ENCODE results near the gene NUBP2.

The NUBP2 gene

DNA sequence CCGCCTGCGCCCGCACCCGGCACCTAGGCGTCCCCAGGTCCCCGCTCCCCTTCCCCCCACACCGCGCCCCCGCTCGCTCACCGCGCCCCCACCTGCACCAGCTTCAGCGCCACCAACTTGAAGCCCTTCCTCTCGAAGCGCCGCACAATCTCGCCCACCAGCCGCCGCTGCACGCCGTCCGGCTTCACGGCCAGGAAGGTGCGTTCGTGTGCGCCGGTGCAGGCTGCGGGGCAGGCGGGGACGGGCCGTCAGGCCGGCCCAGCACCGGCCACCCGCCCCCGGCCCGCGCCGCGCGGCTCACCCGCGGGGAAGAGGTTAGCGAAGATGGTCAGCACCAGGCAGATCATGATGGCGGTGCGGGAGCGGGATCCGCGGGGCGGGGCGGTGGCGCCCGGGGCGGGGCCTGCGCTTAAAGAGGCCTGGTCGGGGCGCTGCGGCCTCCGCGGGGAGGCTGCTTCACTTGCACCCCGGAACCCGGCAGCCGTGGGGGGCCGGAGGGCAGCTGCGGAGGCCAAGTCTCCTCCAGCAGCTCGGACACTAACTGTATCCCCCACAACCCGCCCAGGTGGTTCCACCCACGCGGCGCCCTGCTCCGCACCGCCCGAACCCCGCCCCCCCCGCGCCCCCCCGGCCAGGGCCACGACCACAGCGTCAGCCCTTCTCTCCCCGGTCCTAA, 11.4 kb upstream of the NUBP2 start, which contains the start of gene NME3 (continued):
- no peak for TF ChIP-seq ZNF266 (tag by site-specific recombination; IDR thresholded peaks at IDR 0.05; ENCODE audit: low read depth)
- no peak for TF ChIP-seq ZNF202 (tag by site-specific recombination; IDR thresholded peaks at IDR 0.05; ENCODE audit: borderline replicate concordance)
- TF ChIP-seq KLF8 (tag by site-specific recombination; IDR thresholded peaks at IDR 0.05), result peak; percentile 87
- TF ChIP-seq ZNF140 (tag by site-specific recombination; IDR thresholded peaks at IDR 0.05), result no peak
- TF ChIP-seq, protein P1, sequence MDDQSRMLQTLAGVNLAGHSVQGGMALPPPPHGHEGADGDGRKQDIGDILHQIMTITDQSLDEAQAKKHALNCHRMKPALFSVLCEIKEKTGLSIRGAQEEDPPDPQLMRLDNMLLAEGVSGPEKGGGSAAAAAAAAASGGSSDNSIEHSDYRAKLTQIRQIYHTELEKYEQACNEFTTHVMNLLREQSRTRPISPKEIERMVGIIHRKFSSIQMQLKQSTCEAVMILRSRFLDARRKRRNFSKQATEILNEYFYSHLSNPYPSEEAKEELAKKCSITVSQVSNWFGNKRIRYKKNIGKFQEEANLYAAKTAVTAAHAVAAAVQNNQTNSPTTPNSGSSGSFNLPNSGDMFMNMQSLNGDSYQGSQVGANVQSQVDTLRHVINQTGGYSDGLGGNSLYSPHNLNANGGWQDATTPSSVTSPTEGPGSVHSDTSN (CRISPR knock-in tag; IDR thresholded peaks at IDR 0.05), result no peak
- TF ChIP-seq, protein P2, sequence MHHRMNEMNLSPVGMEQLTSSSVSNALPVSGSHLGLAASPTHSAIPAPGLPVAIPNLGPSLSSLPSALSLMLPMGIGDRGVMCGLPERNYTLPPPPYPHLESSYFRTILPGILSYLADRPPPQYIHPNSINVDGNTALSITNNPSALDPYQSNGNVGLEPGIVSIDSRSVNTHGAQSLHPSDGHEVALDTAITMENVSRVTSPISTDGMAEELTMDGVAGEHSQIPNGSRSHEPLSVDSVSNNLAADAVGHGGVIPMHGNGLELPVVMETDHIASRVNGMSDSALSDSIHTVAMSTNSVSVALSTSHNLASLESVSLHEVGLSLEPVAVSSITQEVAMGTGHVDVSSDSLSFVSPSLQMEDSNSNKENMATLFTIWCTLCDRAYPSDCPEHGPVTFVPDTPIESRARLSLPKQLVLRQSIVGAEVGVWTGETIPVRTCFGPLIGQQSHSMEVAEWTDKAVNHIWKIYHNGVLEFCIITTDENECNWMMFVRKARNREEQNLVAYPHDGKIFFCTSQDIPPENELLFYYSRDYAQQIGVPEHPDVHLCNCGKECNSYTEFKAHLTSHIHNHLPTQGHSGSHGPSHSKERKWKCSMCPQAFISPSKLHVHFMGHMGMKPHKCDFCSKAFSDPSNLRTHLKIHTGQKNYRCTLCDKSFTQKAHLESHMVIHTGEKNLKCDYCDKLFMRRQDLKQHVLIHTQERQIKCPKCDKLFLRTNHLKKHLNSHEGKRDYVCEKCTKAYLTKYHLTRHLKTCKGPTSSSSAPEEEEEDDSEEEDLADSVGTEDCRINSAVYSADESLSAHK (tag by site-specific recombination; IDR thresholded peaks at IDR 0.05), result no peak
- TF ChIP-seq, protein P3, sequence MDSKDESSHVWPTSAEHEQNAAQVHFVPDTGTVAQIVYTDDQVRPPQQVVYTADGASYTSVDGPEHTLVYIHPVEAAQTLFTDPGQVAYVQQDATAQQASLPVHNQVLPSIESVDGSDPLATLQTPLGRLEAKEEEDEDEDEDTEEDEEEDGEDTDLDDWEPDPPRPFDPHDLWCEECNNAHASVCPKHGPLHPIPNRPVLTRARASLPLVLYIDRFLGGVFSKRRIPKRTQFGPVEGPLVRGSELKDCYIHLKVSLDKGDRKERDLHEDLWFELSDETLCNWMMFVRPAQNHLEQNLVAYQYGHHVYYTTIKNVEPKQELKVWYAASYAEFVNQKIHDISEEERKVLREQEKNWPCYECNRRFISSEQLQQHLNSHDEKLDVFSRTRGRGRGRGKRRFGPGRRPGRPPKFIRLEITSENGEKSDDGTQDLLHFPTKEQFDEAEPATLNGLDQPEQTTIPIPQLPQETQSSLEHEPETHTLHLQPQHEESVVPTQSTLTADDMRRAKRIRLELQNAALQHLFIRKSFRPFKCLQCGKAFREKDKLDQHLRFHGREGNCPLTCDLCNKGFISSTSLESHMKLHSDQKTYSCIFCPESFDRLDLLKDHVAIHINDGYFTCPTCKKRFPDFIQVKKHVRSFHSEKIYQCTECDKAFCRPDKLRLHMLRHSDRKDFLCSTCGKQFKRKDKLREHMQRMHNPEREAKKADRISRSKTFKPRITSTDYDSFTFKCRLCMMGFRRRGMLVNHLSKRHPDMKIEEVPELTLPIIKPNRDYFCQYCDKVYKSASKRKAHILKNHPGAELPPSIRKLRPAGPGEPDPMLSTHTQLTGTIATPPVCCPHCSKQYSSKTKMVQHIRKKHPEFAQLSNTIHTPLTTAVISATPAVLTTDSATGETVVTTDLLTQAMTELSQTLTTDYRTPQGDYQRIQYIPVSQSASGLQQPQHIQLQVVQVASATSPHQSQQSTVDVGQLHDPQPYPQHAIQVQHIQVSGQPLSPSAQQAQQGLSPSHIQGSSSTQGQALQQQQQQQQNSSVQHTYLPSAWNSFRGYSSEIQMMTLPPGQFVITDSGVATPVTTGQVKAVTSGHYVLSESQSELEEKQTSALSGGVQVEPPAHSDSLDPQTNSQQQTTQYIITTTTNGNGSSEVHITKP (tag by site-specific recombination; IDR thresholded peaks at IDR 0.05), result peak; percentile 87
- TF ChIP-seq, protein P4, sequence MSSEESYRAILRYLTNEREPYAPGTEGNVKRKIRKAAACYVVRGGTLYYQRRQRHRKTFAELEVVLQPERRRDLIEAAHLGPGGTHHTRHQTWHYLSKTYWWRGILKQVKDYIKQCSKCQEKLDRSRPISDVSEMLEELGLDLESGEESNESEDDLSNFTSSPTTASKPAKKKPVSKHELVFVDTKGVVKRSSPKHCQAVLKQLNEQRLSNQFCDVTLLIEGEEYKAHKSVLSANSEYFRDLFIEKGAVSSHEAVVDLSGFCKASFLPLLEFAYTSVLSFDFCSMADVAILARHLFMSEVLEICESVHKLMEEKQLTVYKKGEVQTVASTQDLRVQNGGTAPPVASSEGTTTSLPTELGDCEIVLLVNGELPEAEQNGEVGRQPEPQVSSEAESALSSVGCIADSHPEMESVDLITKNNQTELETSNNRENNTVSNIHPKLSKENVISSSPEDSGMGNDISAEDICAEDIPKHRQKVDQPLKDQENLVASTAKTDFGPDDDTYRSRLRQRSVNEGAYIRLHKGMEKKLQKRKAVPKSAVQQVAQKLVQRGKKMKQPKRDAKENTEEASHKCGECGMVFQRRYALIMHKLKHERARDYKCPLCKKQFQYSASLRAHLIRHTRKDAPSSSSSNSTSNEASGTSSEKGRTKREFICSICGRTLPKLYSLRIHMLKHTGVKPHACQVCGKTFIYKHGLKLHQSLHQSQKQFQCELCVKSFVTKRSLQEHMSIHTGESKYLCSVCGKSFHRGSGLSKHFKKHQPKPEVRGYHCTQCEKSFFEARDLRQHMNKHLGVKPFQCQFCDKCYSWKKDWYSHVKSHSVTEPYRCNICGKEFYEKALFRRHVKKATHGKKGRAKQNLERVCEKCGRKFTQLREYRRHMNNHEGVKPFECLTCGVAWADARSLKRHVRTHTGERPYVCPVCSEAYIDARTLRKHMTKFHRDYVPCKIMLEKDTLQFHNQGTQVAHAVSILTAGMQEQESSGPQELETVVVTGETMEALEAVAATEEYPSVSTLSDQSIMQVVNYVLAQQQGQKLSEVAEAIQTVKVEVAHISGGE (tag by site-specific recombination; conservative IDR thresholded peaks at IDR 0.05; ENCODE audit: low read depth), result no peak
- peak; percentile 86 for TF ChIP-seq GLIS2 (tag by site-specific recombination; IDR thresholded peaks at IDR 0.05)
- TF ChIP-seq, protein P5, sequence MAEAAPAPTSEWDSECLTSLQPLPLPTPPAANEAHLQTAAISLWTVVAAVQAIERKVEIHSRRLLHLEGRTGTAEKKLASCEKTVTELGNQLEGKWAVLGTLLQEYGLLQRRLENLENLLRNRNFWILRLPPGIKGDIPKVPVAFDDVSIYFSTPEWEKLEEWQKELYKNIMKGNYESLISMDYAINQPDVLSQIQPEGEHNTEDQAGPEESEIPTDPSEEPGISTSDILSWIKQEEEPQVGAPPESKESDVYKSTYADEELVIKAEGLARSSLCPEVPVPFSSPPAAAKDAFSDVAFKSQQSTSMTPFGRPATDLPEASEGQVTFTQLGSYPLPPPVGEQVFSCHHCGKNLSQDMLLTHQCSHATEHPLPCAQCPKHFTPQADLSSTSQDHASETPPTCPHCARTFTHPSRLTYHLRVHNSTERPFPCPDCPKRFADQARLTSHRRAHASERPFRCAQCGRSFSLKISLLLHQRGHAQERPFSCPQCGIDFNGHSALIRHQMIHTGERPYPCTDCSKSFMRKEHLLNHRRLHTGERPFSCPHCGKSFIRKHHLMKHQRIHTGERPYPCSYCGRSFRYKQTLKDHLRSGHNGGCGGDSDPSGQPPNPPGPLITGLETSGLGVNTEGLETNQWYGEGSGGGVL (tag by site-specific recombination; IDR thresholded peaks at IDR 0.05), result peak; percentile 8; the same call in 1 of the 2 replicates
- TF ChIP-seq, protein P6, sequence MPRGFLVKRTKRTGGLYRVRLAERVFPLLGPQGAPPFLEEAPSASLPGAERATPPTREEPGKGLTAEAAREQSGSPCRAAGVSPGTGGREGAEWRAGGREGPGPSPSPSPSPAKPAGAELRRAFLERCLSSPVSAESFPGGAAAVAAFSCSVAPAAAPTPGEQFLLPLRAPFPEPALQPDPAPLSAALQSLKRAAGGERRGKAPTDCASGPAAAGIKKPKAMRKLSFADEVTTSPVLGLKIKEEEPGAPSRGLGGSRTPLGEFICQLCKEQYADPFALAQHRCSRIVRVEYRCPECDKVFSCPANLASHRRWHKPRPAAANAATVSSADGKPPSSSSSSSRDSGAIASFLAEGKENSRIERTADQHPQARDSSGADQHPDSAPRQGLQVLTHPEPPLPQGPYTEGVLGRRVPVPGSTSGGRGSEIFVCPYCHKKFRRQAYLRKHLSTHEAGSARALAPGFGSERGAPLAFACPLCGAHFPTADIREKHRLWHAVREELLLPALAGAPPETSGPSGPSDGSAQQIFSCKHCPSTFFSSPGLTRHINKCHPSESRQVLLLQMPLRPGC (tag by site-specific recombination; IDR thresholded peaks at IDR 0.05), result no peak
- no peak for TF ChIP-seq ZNF664 (tag by site-specific recombination; IDR thresholded peaks at IDR 0.05)
- no peak for TF ChIP-seq PRDM1 (tag by site-specific recombination; IDR thresholded peaks at IDR 0.05)
- TF ChIP-seq OSR2 (tag by site-specific recombination; IDR thresholded peaks at IDR 0.05), result no peak
- no peak for TF ChIP-seq ZNF114 (tag by site-specific recombination; IDR thresholded peaks at IDR 0.05)
- no peak for TF ChIP-seq ZNF677 (tag by site-specific recombination; IDR thresholded peaks at IDR 0.05)
- no peak for TF ChIP-seq ZNF302 (tag by site-specific recombination; IDR thresholded peaks at IDR 0.05; ENCODE audit: low read depth)
- no peak for TF ChIP-seq ZNF121 (tag by site-specific recombination; IDR thresholded peaks at IDR 0.05)
- TF ChIP-seq ZNF785 (tag by site-specific recombination; IDR thresholded peaks at IDR 0.05), result no peak
- no peak for TF ChIP-seq ZNF292 (tag by site-specific recombination; IDR thresholded peaks at IDR 0.05; ENCODE audit: borderline replicate concordance, low read depth)
- TF ChIP-seq ZNF530 (tag by site-specific recombination; IDR thresholded peaks at IDR 0.05; ENCODE audit: low read depth), result no peak
- no peak for TF ChIP-seq GLI2 (tag by site-specific recombination; IDR thresholded peaks at IDR 0.05; ENCODE audit: borderline replicate concordance, low read depth)
- TF ChIP-seq SETDB1 (IDR thresholded peaks at IDR 0.05; ENCODE audit: insufficient read length, low read length), result no peak
- TF ChIP-seq ZNF623 (tag by site-specific recombination; IDR thresholded peaks at IDR 0.05), result no peak
- TF ChIP-seq WT1 (tag by site-specific recombination; IDR thresholded peaks at IDR 0.05), result no peak
- no peak for TF ChIP-seq ZNF16 (tag by site-specific recombination; IDR thresholded peaks at IDR 0.05; ENCODE audit: low read depth)

All from HEK293 (cell line).